ENCODE results near the gene UNKL. TPM values are rescaled to one million over a fixed set of nuclear protein-coding genes. Genes with fewer than 3 reads are reported as not detected.
A peak's percentile ranks its signal among the peaks of the same experiment; 100 is the strongest.

The UNKL gene
- total RNA-seq (2014; rRNA removed; shearing (Covaris generic); ENCODE audit: low replicate concordance), result 40.5 and 46.1 TPM in 2 replicates

DNA sequence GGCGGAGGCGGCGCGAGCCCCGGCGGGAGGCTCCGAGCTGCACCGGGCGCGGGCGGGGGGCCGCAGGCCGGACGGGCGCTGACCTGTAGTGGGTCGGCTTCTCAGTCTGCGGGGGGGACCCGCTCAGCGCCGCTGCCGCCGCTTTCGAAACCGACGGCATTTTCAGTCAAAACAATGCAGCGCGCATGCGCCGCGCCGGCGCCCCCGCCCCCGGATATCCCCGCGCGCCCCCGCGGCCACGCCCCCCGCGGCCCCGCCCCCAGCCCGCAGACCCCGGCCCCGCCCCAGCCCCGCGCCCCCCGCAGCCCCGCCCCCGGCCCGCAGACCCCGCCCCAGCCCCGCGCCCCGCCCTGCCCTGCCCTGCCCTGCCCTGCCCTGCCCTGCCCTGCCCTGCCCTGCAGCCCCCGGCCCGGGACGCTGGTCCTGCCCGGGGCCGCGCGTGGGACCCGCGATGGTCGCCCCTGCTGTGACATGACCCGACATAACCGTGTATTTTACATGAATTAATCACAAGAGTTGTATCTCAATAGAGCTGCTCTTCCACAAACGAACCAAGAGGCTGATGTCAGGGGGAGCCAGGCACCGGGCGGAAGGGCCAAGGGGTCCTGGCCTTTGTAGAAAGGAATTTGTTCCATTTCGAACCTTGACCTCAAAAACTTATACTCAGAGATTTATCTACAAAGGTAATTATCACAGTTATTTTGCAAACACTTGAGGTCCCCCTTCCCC, at the start of gene UNKL:
Gene UNKL (minus strand): TSS at position 173 of the 729 bp plus-strand sequence. CDS start 13 bp downstream, at position 160.
- DNase-seq (ENCODE audit: low read depth), result peak; percentile 28
- in situ Hi-C loops (cut with HindIII; ENCODE audit: low pct_unique_long_range_greater_than_20kb, low sequenced_read_pairs), result no loop called here

DNA sequence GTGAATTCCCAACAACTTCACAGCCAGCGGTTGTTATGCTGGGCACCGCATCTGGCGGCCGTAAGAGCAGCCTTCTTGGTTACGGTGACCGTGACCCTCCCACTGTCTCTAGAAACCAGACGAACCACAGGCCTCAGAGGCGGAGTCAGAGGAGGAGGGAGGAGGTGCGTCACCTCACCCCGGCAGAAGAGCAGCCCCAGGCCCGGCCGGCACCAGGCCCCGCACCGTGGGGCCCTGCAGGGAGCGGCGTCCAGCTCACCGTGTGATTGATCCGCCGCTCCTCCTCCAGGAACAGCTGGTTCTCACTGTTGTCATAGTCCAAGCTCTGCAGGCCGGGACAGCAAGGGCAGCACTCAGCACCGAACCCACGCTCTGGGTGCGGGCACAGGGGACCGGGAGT, 46.6 kb upstream of the UNKL start:
- DNase-seq (ENCODE audit: low read depth), result no peak
- in situ Hi-C loops (cut with HindIII; ENCODE audit: low pct_unique_long_range_greater_than_20kb, low sequenced_read_pairs), result no loop called here

DNA sequence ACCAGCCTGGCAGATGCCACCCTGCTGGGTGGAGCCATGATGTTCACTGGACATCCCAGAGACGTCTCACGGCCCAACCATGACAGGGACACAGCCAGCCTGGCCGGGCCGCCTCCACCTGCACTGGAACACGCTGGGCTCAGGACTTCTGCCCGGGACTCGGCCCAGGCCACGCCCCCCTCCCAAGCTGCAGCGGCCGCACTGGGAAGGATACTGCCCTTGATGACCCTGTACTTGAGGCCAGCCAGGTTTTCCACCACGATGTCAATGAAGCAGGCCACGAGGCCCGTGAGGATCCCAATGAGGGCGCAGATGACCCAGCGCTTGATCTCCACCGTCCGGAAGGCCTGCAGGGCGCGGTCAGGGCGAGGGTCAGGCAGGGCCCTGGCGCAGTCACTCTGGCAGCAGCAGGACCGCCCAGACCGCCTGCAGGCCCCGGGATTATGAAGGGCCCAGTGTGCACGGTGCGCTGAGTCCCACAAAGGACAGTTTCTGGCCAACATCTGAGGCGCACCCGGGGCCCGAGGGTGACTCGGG, 46.2 kb upstream of the UNKL start:
- DNase-seq (ENCODE audit: low read depth), result no peak
- in situ Hi-C loops (cut with HindIII; ENCODE audit: low pct_unique_long_range_greater_than_20kb, low sequenced_read_pairs), result no loop called here

DNA sequence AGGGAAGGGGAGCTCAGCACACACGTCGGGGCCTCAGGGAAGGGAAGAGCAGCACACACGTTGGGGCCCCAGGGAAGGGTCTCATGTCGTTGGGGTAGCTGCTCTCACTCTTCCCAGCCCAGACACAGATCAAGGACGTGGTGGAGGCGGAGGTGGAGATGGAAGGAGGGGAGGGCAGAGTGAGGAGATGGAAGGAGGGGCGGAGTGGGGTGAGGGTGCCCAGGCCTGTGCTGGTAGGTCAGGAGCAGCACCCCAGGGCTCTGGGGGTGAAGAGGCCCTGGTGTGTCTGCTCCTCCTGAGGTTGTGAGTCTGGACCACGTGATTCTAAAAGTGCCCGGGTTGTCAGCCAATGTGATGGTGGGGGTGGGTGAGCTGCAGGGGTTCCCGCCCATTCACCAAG, 45.5 kb upstream of the UNKL start:
- no peak for DNase-seq (ENCODE audit: low read depth)
- in situ Hi-C loops (cut with HindIII; ENCODE audit: low pct_unique_long_range_greater_than_20kb, low sequenced_read_pairs), result no loop called here

DNA sequence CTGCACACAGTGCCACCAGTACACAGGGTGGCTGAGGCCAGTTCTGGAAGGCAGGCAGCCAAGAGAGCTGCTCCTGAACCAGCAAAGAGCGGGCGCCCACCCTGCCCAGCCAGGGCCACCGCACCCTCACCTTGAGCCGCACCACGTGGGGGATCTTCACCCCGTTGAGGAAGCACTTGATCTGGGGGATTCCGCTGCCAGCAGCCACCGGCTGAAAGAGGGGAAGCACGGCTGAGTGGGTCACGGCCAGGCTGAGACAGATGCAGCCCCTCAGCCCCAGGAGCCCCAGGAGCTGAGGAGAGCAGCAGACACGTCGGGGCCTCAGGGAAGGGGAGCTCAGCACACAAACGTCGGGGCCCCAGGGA, 44.5 kb upstream of the UNKL start:
- DNase-seq (ENCODE audit: low read depth), result no peak
- in situ Hi-C loops (cut with HindIII; ENCODE audit: low pct_unique_long_range_greater_than_20kb, low sequenced_read_pairs), result no loop called here

DNA sequence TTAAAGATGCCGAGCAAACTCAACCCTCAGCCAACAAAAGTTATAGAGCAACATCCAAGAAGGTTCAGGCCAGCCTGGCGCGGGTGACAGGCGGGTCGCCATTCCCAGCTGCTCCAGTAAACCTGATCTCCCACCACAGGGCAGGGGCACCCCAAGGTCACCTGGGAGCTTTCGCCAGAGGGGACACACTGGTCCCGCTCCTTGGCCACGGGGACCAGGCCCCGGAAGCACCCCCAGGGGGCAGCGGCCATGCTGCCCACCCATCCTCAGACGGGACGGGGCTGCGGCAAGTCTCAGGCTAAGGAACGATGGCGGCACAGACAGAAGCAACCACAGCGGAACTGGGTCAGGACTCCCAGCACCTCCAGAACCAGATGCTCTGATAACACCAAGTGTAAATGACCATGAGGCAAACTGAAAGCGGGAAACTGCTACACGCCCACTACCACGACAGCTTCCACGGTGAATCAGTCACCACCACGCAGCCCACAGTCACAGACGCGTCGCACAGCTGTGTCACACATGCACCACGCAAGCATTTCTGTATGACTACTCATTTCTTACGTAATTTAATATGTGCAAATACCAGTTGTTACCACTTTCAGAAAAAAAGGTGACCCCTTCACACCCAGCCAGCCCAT, 44.0 kb upstream of the UNKL start:
- no peak for DNase-seq (ENCODE audit: low read depth)
- in situ Hi-C loops (cut with HindIII; ENCODE audit: low pct_unique_long_range_greater_than_20kb, low sequenced_read_pairs), result no loop called here

DNA sequence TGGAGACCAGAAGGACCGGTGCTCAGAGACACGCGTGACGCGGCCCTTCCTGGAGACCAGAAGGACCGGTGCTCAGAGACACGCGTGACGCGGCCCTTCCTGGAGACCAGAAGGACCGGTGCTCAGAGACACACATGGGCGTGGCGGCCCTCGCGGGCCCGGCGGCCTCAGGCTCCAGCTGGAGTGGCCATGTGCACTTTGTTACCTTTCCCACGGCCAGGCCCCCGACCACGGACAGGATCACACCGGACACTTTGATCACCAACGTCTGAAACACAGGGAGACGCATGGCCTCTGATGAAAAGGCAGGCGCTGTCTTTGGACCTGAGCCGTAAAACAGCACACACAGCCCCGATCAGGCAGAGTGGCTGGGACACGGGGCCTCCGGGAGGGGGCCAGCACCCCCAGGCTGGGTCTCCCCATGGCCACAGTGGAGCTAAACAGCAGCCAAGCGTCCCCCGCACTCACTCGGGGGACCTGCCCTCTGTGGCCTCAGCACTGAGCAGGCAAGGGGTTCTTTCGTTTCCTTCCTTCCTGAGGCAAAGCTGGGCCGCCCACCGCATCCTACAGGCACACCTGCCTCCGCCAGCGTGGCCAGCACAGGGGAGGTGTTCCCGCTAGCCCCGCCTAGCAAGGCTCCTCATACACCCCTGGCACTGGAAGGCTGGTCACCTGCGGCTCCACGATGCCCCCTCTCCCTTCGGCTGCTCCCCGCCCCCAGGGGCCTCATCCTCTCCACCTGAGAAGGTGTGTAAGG, 43.2 kb upstream of the UNKL start:
- in situ Hi-C loops (cut with HindIII; ENCODE audit: low pct_unique_long_range_greater_than_20kb, low sequenced_read_pairs), result no loop called here
- DNase-seq (ENCODE audit: low read depth), result no peak

DNA sequence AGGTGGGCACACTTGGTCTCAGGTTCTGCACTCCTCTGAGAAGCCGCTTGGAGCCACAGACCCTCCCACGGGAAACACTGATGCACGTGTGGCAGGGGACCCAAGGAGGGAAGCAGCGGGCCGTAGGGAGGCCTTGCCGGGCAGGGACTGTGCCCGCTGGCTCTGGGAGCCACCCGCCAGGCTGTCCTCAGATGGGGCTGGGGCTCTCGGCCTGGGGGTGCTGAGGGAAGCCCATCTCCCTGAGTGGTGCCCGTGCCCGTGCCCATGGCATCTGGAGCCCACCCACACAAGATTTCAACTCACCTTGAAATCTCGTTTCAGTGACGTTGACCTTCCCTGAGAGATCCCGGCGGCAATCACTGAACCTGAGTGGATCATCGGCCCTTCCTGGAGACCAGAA, 42.4 kb upstream of the UNKL start:
- DNase-seq (ENCODE audit: low read depth), result no peak
- in situ Hi-C loops (cut with HindIII; ENCODE audit: low pct_unique_long_range_greater_than_20kb, low sequenced_read_pairs), result no loop called here

GRCh38 chr16:1455190-1456171, 41.0 kb upstream of the UNKL start:
- in situ Hi-C loops (cut with HindIII; ENCODE audit: low pct_unique_long_range_greater_than_20kb, low sequenced_read_pairs), result no loop called here

DNA sequence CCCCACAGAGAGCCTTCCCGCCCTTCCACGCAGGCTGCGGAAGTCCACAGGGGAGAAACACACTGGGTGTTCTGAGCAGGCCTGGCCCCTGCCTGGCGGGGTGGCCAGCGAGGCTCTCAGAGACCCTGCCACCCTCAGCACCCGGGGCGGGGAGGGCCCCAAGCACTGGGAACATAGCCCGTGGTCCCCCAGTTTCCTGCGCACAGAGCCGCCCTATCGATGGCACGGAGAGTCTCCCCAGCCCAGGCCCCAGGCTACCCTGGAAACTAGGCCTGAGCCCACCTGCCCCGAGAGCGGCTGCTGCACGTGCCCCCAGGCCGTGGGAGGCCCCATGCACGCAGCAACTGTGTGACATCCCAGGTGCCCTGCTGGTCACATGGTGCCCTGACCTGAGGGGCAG, 40.1 kb upstream of the UNKL start:
- DNase-seq (ENCODE audit: low read depth), result no peak
- in situ Hi-C loops (cut with HindIII; ENCODE audit: low pct_unique_long_range_greater_than_20kb, low sequenced_read_pairs), result no loop called here

More at GRCh38 chr16:1455190-1456171, 41.0 kb upstream of the UNKL start:
- no peak for DNase-seq (ENCODE audit: low read depth)

DNA sequence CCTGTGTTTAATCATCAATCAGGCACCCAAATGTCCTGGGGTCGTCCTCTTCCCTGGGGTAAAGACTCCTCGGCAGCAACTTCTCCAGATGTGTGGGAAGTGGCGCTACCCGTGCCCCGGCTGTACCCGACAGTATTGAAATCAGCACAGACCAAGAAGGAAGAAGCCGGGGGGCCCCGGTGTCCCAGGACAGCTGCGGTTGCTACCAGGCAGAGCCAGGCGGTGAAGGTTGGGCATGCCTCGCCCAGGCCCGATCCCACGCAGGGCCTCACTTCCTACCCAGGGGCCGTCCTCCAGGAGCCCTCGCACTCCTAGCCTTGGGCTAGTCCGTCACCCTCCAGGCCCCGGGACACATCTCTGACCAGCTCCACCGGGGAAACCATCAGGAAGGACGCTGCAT, 38.8 kb upstream of the UNKL start:
- DNase-seq (ENCODE audit: low read depth), result no peak
- in situ Hi-C loops (cut with HindIII; ENCODE audit: low pct_unique_long_range_greater_than_20kb, low sequenced_read_pairs), result no loop called here

DNA sequence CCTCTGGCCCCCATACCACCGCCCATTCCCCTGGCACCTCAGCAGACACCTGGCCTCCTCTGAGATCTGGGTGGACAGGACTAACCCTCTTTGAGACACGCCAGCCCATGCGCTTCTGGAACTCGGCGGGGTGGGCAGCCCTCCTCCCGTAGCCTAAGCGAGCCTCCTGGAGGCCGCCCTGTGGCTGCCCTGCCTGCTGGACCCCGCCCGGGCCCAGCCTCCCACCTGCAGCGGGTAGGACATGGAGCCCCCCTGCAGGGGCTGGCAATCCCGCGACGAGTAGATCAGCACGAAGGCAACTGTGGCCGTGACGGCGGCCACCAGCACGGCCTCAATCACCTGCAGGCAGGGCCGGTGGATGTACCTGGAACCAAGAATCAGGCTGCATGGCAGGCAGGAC, 38.0 kb upstream of the UNKL start:
- in situ Hi-C loops (cut with HindIII; ENCODE audit: low pct_unique_long_range_greater_than_20kb, low sequenced_read_pairs), result no loop called here

GRCh38 chr16:1451702-1452392, 37.3 kb upstream of the UNKL start:
- in situ Hi-C loops (cut with HindIII; ENCODE audit: low pct_unique_long_range_greater_than_20kb, low sequenced_read_pairs), result no loop called here
- DNase-seq (ENCODE audit: low read depth), result no peak

More for the DNA sequence above, 38.0 kb upstream of the UNKL start:
- DNase-seq (ENCODE audit: low read depth), result no peak

GRCh38 chr16:1450841-1451240, 36.3 kb upstream of the UNKL start:
- no peak for DNase-seq (ENCODE audit: low read depth)
- in situ Hi-C loops (cut with HindIII; ENCODE audit: low pct_unique_long_range_greater_than_20kb, low sequenced_read_pairs), result no loop called here

DNA sequence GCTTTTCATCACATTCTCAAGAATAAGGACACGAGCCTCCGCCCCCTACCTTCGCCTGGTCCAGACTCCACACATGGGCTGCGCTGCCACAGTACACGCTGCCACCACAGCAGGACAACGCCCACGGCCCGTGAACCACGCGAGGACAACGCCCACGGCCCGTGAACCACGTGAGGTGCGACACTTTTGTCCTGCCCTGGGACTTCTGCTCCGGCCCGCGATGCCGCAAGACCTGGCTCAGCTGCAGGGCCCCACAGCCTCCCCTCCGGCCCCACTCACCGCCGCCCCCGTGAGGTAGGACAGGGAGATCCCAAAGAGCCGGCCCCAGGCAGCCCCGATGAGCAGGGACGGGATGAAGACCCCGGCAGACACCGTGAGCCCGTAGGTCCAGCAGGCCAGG, 35.7 kb upstream of the UNKL start:
- no peak for DNase-seq (ENCODE audit: low read depth)
- in situ Hi-C loops (cut with HindIII; ENCODE audit: low pct_unique_long_range_greater_than_20kb, low sequenced_read_pairs), result no loop called here

DNA sequence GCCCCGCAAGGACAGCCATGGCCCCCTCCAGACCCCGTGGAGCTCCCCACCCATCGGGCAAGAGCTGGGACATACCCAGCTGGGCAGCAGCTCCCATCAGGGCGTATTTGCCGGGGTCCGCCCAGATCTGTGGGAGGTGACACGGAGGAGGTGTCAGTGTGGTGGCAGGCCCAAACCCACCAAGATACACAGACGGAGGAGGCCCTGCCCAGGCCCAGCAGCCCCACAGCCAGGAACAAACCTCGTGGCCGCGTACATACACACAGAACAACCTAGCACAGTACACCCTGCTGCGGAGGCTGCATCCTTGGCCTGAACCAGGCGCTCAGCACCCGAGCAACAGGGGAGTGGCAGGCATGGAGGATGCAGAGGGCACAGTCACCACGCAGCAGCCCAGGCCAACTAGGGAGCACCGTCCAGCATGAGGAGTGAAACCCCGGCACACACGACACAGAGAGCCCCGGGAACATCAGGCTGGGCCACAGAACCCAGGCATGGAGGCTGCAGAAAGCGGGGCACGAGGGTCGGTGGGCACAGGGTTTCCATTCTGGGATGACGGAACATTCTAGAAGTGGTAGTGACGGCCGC, 34.8 kb upstream of the UNKL start:
- no peak for DNase-seq (ENCODE audit: low read depth)
- in situ Hi-C loops (cut with HindIII; ENCODE audit: low pct_unique_long_range_greater_than_20kb, low sequenced_read_pairs), result no loop called here

DNA sequence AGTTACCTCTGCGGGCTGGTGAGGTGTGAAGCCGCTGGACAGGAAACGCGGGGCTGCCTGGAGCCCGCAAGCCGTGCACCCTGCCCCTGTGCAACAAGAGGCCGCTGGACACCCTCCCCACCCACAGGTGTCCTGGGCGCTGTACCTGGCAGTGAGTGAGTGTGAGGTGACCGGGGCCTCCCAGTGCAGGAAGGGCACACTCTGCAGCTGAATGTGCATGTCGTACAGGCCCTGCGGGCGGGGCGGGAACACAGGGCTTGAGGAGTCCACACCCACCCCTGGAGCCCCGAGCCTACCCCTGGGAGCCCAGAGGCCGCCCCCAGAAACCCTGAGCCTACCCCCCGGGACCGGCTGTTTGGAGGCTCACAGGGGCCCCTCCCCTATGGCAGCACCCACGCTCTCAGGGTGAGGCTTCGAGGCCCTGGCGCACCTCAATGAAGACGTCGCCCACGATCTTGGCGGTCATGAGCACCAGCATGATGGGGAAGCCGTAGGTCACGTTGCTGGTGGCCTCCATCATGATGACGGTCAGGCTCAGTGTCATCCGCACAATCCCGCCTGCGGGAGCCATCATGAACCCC, 34.1 kb upstream of the UNKL start:
- DNase-seq (ENCODE audit: low read depth), result no peak
- in situ Hi-C loops (cut with HindIII; ENCODE audit: low pct_unique_long_range_greater_than_20kb, low sequenced_read_pairs), result no loop called here
